ENCODE measurements around the gene PKD2L1. TPM values are rescaled to one million over a fixed set of nuclear protein-coding genes. Genes with fewer than 3 reads are reported as not detected.
"Not testable (repeated sequence)": the region's sequence is repeated elsewhere in the genome, so short reads cannot be mapped to it uniquely, and the experiment has no call there.

Gene PKD2L1
- total RNA-seq, 1 donor from 2014 or later: not detected

GRCh38 chr10:100333661-100334440, 3.8 kb upstream of the PKD2L1 start:
- DNase-seq (ENCODE audit: low read depth): no peak

GRCh38 chr10:100333106-100333505, 3.1 kb upstream of the PKD2L1 start:
- DNase-seq (ENCODE audit: low read depth): no peak

- DNase-seq (ENCODE audit: low read depth): no peak
Measured at GRCh38 chr10:100328198-100328597, 1.8 kb downstream of the PKD2L1 start.

GRCh38 chr10:100327718-100328009, 2.4 kb downstream of the PKD2L1 start:
- no peak for DNase-seq (ENCODE audit: low read depth)

GRCh38 chr10:100327007-100327717, 2.9 kb downstream of the PKD2L1 start:
- peak; percentile 15 for DNase-seq (ENCODE audit: low read depth)

GRCh38 chr10:100325158-100325557, 4.9 kb downstream of the PKD2L1 start:
- DNase-seq (ENCODE audit: low read depth): no peak

- no peak for DNase-seq (ENCODE audit: low read depth)
Measured at GRCh38 chr10:100319707-100320402, 10.2 kb downstream of the PKD2L1 start.

GRCh38 chr10:100318207-100318606, 11.8 kb downstream of the PKD2L1 start:
- no peak for DNase-seq (ENCODE audit: low read depth)

GRCh38 chr10:100315615-100316014, 14.4 kb downstream of the PKD2L1 start:
- no peak for DNase-seq (ENCODE audit: low read depth)

- no peak for DNase-seq (ENCODE audit: low read depth)
Measured at GRCh38 chr10:100311298-100311697, 18.7 kb downstream of the PKD2L1 start.

GRCh38 chr10:100307684-100308083, 22.3 kb downstream of the PKD2L1 start:
- no peak for DNase-seq (ENCODE audit: low read depth)

- DNase-seq (ENCODE audit: low read depth): no peak
Measured at GRCh38 chr10:100306861-100307260, 23.2 kb downstream of the PKD2L1 start.

- DNase-seq (ENCODE audit: low read depth): no peak
Measured at GRCh38 chr10:100304414-100304813, 25.6 kb downstream of the PKD2L1 start.

GRCh38 chr10:100303724-100304319, 26.2 kb downstream of the PKD2L1 start:
- DNase-seq (ENCODE audit: low read depth): peak; percentile 40

- not testable (repeated sequence) for DNase-seq (ENCODE audit: low read depth)
Measured at GRCh38 chr10:100301123-100301522, 28.9 kb downstream of the PKD2L1 start.

- no peak for DNase-seq (ENCODE audit: low read depth)
Measured at GRCh38 chr10:100297242-100297641, 32.8 kb downstream of the PKD2L1 start.

GRCh38 chr10:100293066-100293465, 37.0 kb downstream of the PKD2L1 start:
- peak; percentile 13 for DNase-seq (ENCODE audit: low read depth)

GRCh38 chr10:100292300-100292699, 37.7 kb downstream of the PKD2L1 start:
- peak; percentile 71 for DNase-seq (ENCODE audit: low read depth)

GRCh38 chr10:100291356-100291755, 38.7 kb downstream of the PKD2L1 start:
- no peak for DNase-seq (ENCODE audit: low read depth)

- no peak for DNase-seq (ENCODE audit: low read depth)
Measured at GRCh38 chr10:100289641-100290040, 40.4 kb downstream of the PKD2L1 start.

GRCh38 chr10:100288196-100288595, 41.8 kb downstream of the PKD2L1 start:
- DNase-seq (ENCODE audit: low read depth): no peak

GRCh38 chr10:100287756-100288155, 42.3 kb downstream of the PKD2L1 start:
- no peak for DNase-seq (ENCODE audit: low read depth)
